K562 (cell line): Measurements from ENCODE around the gene EPS8L1. TPM values are rescaled to one million over a fixed set of nuclear protein-coding genes. Genes with fewer than 3 reads are reported as not detected.

Source experiments
- ARHGAP35 ChIP-seq: fragments of 450-650 bp; IDR thresholded peaks from 2 replicates; pipeline ENCODE4 v1.6.1; 2018; ENCODE audit not compliant: partially characterized antibody
- ATF7 ChIP-seq: fragments of 450-650 bp; IDR thresholded peaks from 2 replicates; pipeline ENCODE4 v1.7.1; 2014; ENCODE audit warnings: mild to moderate bottlenecking, moderate library complexity
- CREB1 ChIP-seq, 2 experiments: sonication (generic) in 1 of 2; formaldehyde crosslinking in 1 of 2; IDR thresholded peaks; 2 replicates each; pipeline versions ENCODE4 v1.6.1 to v1.8.0; 2012 to 2022; ENCODE audit warnings: inconsistent platforms in 1 of 2, mild to moderate bottlenecking in 1 of 2, missing genetic modification reagents in 1 of 2, moderate library complexity in 1 of 2
- E2F6 ChIP-seq, 2 experiments: IDR thresholded peaks; 2 replicates each; pipeline ENCODE4 v1.6.1; 2011; ENCODE audit warnings: borderline replicate concordance in 1 of 2, control low read depth in 1 of 2, low read depth in 1 of 2, low read length in 1 of 2, mild to moderate bottlenecking in 1 of 2, mixed read lengths in 1 of 2, moderate library complexity in 1 of 2; ENCODE audit not compliant: insufficient read depth in 1 of 2, insufficient read length in 1 of 2, poor library complexity in 1 of 2, severe bottlenecking in 1 of 2; ENCODE audit errors: extremely low read depth in 1 of 2
- GABPA ChIP-seq: fragments of 200-800 bp; sonication (Bioruptor generic); conservative IDR thresholded peaks from 2 replicates; pipeline ENCODE4 v1.6.1; 2016; ENCODE audit warnings: low read depth, missing genetic modification characterization, missing compliant biosample characterization
- GABPB1 ChIP-seq: sonication (generic); formaldehyde crosslinking; IDR thresholded peaks from 2 replicates; pipeline ENCODE4 v1.8.0; 2022; ENCODE audit warnings: mild to moderate bottlenecking, missing genetic modification reagents
- HDAC2 ChIP-seq: fragments of 450-650 bp; IDR thresholded peaks from 2 replicates; pipeline ENCODE4 v1.6.1; 2016; ENCODE audit warnings: mild to moderate bottlenecking
- HMBOX1 ChIP-seq: sonication (generic); IDR thresholded peaks from 2 replicates; pipeline ENCODE4 v1.6.1; 2016
- JUND ChIP-seq, 2 experiments: IDR thresholded peaks; 2 replicates in 1 of 2; 3 replicates in 1 of 2; pipeline ENCODE4 v1.6.1; 2011; ENCODE audit warnings: borderline replicate concordance in 2 of 2, low read depth in 2 of 2, low read length in 2 of 2, improper control_type of control experiment in 1 of 2, missing biosample characterization in 1 of 2, missing genetic modification characterization in 1 of 2, missing genetic modification reagents in 1 of 2
- MNT ChIP-seq, 2 experiments: fragments of 450-650 bp; conservative IDR thresholded peaks; 2 replicates each; pipeline ENCODE4 v1.6.1; 2017; ENCODE audit warnings: mild to moderate bottlenecking in 2 of 2, moderate library complexity in 2 of 2
- PBX2 ChIP-seq, 2 experiments: IDR thresholded peaks in 1 of 2; conservative IDR thresholded peaks in 1 of 2; 2 replicates each; pipeline ENCODE4 v1.6.1; 2016; ENCODE audit warnings: low read depth in 2 of 2, mild to moderate bottlenecking in 1 of 2, missing compliant biosample characterization in 1 of 2, missing genetic modification characterization in 1 of 2, moderate library complexity in 1 of 2
- PCBP1 ChIP-seq: fragments of 200-400 bp; formaldehyde crosslinking; IDR thresholded peaks from 2 replicates; pipeline ENCODE4 v1.6.1; 2018; ENCODE audit warnings: mild to moderate bottlenecking, low read depth, low read length; ENCODE audit not compliant: poor library complexity, severe bottlenecking
- POLR3A ChIP-seq: IDR thresholded peaks from 2 replicates; pipeline ENCODE4 v1.6.1; 2011; ENCODE audit warnings: borderline replicate concordance, mild to moderate bottlenecking, moderate library complexity; ENCODE audit not compliant: insufficient read length, insufficient read depth; ENCODE audit errors: extremely low read depth
- TRIM24 ChIP-seq, 2 experiments: fragments of 450-650 bp; IDR thresholded peaks; 2 replicates each; pipeline ENCODE4 v1.6.1; 2016
- ZBTB1 ChIP-seq: sonication (generic); formaldehyde crosslinking; IDR thresholded peaks from 2 replicates; pipeline ENCODE4 v1.8.1; 2023; ENCODE audit warnings: missing genetic modification reagents, low read depth, mild to moderate bottlenecking, borderline replicate concordance
- ZFP1 ChIP-seq: fragments of 450-650 bp; formaldehyde crosslinking; IDR thresholded peaks from 2 replicates; pipeline ENCODE4 v1.4.0; 2020; ENCODE audit warnings: mild to moderate bottlenecking, mixed read lengths
- ZNF263 ChIP-seq: sonication (generic); formaldehyde crosslinking; IDR thresholded peaks from 2 replicates; pipeline ENCODE4 v1.8.0; 2022; ENCODE audit warnings: mild to moderate bottlenecking, missing genetic modification reagents, borderline replicate concordance
- polyA plus RNA-seq, 8 experiments: library from polyadenylated mRNA; depleted of rRNA in 4 of 8; stranded (reverse) in 5 of 8; unstranded in 3 of 8; fragments of >200 nt; fragmentation: Nextera tagmentation in 2 of 8; fragmentation: Illumina TruSeq in 1 of 8; extraction: Ambion mirVana in 2 of 8; extraction: Trizol in 1 of 8; gene quantifications; 2 replicates each; pipeline versions ENCODE4 v1.2.1 to v1.2.3, GENCODE V29; 2011 to 2014; ENCODE audit warnings: inconsistent platforms in 1 of 8, missing spikeins in 1 of 8
- total RNA-seq, 7 experiments: library from RNA; depleted of rRNA in 6 of 7; stranded (reverse); fragments of >200 nt in 6 of 7; fragmentation: Illumina TruSeq in 2 of 7; extraction: Trizol in 2 of 7; gene quantifications; 2 replicates each; pipeline versions ENCODE4 v1.2.1 to v1.2.3, GENCODE V29; 2011 to 2021; ENCODE audit warnings: low replicate concordance in 1 of 7

The EPS8L1 gene
- total and polyA plus RNA-seq, 9 of the 15 experiments (the other 6 are each of a cell fraction or from before 2014, with no cell fraction given), result 0.35 to 22.1 (median 11.9) TPM

- TF ChIP-seq PBX2 (CRISPR knock-in tag; IDR thresholded peaks at IDR 0.05; ENCODE audit: low read depth) (no peak), PBX2 (tag; conservative IDR thresholded peaks at IDR 0.05; ENCODE audit: low read depth) (no peak), HDAC2 (0 out of 2 replicates have a peak, but pooled peaks have one; percentile 41), TRIM24 (IDR thresholded peaks at IDR 0.05) (peak in 1 of 2 experiments; percentile 20; a peak in 1 of 4 replicates), PCBP1 (peak; percentile 85), MNT (conservative IDR thresholded peaks at IDR 0.05) (peak in 1 of 2 experiments; percentile 60; a peak in 1 of 4 replicates), POLR3A (no peak), ATF7 (peak; percentile 42; the same call in 1 of the 2 replicates), E2F6 (IDR thresholded peaks at IDR 0.05; ENCODE audit: borderline replicate concordance in 1 of 2, extremely low read depth in 1 of 2, insufficient read depth in 1 of 2, insufficient read length in 1 of 2, low read depth in 1 of 2, low read length in 1 of 2, poor library complexity in 1 of 2, severe bottlenecking in 1 of 2) (peak in 1 of 2 experiments; percentile 43), ZNF263 (0 out of 2 replicates have a peak, but pooled peaks have one; percentile 13), ZFP1 (CRISPR knock-in tag) (no peak), HMBOX1 (peak; percentile 14; the same call in 1 of the 2 replicates), GABPA (peak; percentile 69), CREB1 (IDR thresholded peaks at IDR 0.05) (peak; percentile 61; the same call in 1 of the 2 replicates), CREB1 (CRISPR knock-in tag; IDR thresholded peaks at IDR 0.05) (no peak), JUND (IDR thresholded peaks at IDR 0.05; ENCODE audit: borderline replicate concordance, low read depth, low read length) (0 out of 2 replicates have a peak, but pooled peaks have one; percentile 25), JUND (tag; IDR thresholded peaks at IDR 0.05; ENCODE audit: borderline replicate concordance, low read depth, low read length) (no peak), ARHGAP35 (no peak), GABPB1 (peak; percentile 56; the same call in 1 of the 2 replicates), ZBTB1 (CRISPR knock-in tag) (no peak)
Measured at GRCh38 chr19:55068950-55069864, 6.5 kb upstream of the EPS8L1 start (continued).
